Uterus (tissue), 2 donors: Measurements from ENCODE around the gene KIAA0825.

ENCODE experiments used
- POLR2A ChIP-seq, 2 donors: fragments of 450-650 bp; IDR thresholded peaks; one replicate each; pipeline ENCODE4 v1.6.1; 2016; ENCODE audit warnings: antibody characterized with exemption in 2 of 2, mild to moderate bottlenecking in 1 of 2, moderate library complexity in 1 of 2
- TF ChIP-seq, protein P1 (sequence below), 4 experiments: fragments of 200-600 bp in 2 of 4; fragments of 450-650 bp in 2 of 4; sonication (generic) in 2 of 4; IDR thresholded peaks; one replicate each; pipeline ENCODE4 v1.5.1; 2016 to 2019; ENCODE audit warnings: antibody characterized with exemption in 4 of 4, mild to moderate bottlenecking in 2 of 4, moderate library complexity in 1 of 4

- no peak for TF ChIP-seq POLR2A (IDR thresholded peaks at IDR 0.05)
- TF ChIP-seq, protein P1, sequence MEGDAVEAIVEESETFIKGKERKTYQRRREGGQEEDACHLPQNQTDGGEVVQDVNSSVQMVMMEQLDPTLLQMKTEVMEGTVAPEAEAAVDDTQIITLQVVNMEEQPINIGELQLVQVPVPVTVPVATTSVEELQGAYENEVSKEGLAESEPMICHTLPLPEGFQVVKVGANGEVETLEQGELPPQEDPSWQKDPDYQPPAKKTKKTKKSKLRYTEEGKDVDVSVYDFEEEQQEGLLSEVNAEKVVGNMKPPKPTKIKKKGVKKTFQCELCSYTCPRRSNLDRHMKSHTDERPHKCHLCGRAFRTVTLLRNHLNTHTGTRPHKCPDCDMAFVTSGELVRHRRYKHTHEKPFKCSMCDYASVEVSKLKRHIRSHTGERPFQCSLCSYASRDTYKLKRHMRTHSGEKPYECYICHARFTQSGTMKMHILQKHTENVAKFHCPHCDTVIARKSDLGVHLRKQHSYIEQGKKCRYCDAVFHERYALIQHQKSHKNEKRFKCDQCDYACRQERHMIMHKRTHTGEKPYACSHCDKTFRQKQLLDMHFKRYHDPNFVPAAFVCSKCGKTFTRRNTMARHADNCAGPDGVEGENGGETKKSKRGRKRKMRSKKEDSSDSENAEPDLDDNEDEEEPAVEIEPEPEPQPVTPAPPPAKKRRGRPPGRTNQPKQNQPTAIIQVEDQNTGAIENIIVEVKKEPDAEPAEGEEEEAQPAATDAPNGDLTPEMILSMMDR (IDR thresholded peaks at IDR 0.05): no peak
Measured at GRCh38 chr5:94402096-94402495, 216.3 kb downstream of the KIAA0825 start.
